HG03520 (cell line): ENCODE results near the gene PSEN1.

Experiments
- ATAC-seq: cut with Tn5 transposase; IDR thresholded peaks from one replicate; pipeline ENCODE4 v1.9.1; 2021; ENCODE audit warnings: mild to moderate bottlenecking, moderate library complexity; ENCODE audit not compliant: unreplicated experiment

PSEN1 gene

DNA sequence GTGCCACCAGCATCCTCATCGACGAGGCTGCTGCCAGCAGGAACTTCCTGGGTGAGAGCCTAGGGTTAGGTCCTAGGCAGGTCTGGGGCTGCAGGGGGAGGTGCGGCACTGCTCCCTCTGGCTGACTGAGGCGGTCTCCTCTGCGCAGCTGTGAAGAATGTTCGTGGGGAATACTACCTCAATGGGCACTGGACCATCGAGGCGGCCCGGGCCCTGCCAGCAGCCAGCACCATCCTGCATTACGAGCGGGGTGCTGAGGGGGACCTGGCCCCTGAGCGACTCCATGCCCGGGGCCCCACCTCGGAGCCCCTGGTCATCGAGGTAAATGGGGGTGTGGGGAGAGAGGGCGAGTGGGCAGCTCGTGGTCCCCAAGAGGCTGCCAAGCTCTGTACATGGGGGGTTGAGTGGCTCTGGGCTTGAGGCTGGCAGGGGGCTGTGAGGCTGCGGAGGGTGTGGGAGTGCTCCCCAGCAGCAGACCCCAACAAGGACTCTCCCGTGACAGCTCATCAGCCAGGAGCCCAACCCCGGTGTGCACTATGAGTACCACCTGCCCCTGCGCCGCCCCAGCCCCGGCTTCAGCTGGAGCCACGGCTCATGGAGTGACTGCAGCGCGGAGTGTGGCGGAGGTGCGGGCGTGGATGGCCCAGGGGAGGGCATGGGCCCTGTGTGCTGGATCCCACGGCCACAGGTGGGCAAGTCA lies 115.4 kb downstream of the PSEN1 start:
- ATAC-seq: no peak

DNA sequence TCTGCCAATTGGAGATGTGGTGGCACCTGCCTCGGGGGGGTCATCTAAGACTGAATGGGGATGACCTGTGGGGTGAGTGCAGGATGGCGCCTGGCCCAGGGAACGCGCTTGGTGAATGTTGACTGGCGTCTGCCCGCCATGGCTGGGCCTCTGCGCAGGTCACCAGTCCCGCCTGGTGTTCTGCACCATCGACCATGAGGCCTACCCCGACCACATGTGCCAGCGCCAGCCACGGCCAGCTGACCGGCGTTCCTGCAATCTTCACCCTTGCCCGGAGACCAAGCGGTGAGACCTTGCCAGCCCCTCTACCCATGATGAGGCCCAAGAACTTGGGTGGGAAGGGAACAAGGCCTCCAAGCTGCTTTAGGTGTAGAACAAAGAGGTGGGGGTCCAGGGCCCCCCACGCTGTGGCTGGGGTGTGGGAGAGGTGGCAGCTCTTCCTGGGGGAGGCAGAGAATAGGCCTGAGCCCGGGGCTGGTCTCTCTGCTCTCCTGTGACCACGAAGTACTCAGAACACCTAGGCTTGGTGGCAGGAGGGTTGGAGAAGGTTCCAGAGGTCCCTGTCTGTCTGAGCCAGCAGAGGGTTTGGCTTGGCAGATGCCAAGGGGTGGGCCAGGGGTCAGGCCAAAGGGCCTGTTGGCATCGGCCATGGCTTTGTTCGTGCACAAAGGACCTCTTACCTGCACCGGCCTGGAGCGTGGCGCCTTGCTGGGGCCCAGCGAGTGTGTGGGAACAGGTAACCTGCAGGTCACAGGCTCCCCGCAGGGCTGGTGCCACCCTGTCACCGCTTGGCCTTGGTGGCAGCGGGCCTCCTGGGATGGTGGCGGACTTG lies 116.4 kb downstream of the PSEN1 start:
- ATAC-seq: no peak

DNA sequence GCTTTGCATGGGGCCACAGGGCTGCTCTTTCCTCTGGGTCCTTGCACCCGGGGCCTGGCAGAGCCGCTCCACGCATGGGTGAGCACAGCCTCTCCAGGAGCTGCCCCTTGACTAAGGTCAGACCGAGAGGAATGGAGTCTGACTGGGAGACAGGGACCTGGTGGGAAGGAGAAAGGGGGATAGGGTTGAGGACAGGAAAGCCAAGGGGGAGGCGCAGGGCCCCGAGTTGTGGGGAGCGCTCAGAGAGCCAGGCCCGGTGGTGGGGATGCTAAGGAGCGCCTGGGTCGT lies 117.0 kb downstream of the PSEN1 start:
- no peak for ATAC-seq

DNA sequence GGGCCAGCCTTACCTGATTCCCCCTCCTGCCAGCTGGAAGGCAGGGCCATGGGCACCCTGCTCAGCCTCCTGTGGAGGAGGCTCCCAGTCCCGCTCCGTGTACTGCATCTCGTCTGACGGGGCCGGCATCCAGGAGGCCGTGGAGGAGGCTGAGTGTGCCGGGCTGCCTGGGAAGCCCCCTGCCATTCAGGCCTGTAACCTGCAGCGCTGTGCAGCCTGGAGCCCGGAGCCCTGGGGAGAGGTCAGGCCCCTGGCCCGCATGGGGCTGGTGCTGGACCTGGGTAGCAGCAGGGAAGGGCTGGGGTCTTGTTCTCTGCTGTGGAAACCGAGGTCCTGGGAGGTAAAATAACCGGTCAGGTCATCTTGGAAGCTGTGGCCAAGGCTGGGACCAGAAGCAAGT lies 117.4 kb downstream of the PSEN1 start:
- no peak for ATAC-seq

DNA sequence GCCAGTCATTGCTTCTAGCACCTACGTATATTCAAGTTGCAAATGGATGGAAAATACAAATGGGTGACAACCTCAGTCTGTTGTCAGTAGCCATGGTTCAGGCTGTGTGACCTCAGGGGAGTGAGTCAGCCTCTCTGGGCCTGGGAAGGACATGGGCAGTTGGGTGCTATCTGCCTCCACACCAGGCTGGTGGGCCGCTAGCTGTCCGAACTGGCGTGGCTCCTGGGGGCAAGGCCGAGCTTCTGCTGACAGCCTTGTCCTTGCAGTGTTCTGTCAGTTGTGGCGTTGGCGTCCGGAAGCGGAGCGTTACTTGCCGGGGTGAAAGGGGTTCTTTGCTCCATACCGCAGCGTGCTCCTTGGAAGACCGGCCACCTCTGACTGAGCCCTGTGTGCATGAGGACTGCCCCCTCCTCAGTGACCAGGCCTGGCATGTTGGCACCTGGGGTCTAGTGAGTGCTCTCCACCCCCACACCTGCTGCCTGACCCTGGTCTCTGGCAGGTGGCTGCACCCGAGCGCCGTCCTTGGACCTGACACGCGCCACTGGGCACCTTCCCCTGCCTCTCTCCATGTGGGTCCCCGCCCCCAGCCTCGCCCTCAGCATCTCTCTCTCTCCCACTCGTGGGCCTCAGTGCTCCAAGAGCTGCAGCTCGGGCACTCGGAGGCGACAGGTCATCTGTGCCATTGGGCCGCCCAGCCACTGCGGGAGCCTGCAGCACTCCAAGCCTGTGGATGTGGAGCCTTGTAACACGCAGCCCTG lies 118.1 kb downstream of the PSEN1 start:
- ATAC-seq: no peak

DNA sequence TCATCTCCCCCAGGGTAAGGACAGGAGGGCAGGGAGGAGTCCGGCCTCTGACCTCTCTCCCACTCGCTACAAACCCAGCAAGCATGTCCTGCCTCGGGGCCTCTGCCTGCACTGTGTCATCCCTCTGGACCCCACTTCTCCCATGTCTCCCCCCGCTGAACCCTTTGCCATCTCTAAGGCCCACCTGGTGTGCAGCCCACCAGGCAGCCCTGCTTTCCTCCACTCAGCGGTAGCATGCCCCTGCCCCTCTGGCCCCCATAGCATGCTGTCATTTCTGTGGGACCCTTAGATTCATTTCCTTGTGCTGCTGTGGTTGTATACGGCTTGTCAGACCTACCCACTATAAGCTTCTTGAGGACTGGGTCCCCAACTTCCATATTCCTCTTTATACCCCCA lies 118.7 kb downstream of the PSEN1 start:
- ATAC-seq: no peak

DNA sequence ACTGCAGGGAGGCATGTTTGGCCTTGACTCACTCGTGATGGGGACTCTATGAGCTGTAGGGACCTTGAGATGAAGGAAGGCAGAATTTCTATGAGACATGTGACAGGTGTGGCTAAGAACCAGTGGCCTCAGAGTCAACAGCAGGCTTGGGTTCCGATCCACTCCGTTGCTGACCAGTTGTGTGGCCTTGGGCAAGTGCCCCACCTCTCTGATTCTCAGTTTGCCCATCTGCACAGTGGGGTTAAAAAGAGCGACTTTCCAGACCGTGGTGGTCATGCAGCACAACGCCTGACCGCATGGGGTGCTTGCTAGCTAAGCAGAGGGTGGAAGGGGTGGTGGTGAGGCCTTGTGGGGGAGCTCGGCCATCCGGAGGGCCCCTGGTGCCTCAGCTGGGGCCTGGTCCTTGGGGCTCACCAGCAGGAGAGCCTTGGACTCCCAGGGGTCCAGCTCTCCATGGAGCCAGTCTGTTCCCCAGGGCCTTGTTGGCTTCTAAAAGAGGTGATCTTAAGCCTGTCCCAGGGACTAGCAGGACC lies 119.5 kb downstream of the PSEN1 start:
- ATAC-seq: no peak

DNA sequence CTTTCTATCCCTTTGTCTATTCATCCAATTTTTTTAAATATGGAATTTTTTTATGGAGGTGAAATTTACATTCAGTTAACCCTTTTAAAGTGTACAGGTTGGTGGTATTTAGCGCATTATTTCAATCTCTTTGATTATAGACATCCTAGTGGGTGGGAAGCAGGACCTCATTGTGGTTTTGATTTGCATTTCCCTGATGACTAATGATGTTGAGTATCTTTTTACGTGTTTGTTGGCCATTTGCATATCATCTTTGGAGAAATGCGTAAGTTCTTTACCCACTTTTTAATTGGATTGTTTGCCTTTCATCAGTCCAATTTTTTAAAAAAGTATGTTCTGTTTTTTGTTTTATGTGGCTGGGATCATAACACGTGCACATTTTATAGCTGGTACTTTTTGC lies 121.8 kb downstream of the PSEN1 start:
- ATAC-seq: no peak

DNA sequence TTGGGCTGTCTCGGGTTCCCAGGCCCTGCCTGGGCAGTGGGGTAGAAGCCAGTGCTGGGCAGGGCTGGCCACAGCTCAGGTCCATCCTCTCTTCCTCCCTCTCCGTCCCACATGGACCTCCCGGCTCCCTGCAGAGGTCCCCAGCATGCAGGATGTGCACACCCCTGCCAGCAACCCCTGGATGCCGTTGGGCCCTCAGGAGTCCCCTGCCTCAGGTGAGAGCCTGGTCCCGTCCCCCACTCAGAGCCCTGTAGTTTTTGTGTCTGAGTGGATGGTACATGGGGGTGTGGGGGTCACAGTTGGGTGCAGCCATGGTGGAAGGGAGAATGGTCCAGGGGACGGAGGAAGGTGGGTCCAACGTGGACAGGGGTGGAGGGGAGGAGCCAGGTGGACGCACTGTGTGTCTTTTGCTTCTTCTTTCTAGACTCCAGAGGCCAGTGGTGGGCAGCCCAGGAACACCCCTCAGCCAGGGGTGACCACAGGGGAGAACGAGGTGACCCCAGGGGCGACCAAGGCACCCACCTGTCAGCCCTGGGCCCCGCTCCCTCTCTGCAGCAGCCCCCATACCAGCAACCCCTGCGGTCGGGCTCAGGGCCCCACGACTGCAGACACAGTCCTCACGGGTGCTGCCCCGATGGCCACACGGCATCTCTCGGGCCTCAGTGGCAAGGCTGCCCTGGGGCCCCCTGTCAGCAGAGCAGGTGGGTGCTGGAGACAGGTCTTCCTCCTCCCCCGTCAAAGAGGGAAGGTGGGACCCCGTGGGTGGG lies 122.7 kb downstream of the PSEN1 start:
- no peak for ATAC-seq

DNA sequence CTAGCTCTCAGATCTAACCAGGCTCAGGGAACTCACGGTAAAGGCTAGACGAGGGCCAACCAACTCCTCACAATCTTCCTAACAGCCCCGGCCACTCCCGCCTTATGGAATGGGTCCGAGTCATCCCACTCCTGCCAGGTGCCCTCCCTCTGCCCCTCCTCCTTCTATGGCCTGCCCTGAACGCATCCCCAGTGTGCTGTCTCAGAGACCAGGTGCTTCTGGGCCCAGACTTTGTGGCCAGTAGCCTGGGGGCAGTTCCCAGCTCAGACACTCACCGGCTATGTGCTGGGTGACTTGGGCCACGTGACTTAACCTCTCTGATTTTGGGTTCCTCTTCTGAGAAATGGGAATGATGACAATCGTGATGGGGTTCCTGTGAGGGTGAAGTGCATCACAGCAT lies 123.5 kb downstream of the PSEN1 start:
- ATAC-seq: no peak

DNA sequence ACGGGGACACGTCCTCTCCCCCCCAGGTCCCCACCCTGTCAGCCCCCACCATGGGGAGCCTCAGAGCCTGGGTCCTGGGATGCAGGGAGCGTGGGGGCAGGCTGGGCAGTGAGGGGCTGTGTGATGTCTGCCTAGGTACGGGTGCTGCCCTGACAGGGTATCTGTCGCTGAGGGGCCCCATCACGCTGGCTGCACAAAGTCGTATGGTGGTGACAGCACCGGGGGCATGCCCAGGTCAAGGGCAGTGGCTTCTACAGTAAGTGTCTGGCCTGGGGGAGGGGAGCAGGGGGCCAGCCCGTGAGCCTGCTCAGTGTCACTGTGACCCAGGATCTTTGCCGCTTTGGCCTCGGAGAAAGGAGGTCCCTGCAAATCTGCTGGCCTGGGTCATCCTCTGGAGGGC lies 124.3 kb downstream of the PSEN1 start:
- no peak for ATAC-seq

DNA sequence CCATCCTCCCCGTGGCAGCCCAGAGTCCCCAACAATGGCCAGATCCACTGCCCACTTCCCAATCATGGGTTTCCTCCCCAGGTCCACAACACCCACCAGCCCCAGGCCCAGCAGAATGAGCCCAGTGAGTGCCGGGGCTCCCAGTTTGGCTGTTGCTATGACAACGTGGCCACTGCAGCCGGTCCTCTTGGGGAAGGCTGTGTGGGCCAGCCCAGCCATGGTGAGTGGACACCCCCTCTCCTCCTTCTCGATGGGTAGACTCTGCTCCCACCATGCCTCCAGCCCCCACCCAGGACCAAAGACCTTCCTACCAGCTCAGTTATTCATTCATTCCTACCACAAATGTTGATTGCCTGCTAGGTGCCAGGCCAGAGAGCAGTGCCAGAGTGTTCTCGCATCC lies 124.8 kb downstream of the PSEN1 start:
- no peak for ATAC-seq

DNA sequence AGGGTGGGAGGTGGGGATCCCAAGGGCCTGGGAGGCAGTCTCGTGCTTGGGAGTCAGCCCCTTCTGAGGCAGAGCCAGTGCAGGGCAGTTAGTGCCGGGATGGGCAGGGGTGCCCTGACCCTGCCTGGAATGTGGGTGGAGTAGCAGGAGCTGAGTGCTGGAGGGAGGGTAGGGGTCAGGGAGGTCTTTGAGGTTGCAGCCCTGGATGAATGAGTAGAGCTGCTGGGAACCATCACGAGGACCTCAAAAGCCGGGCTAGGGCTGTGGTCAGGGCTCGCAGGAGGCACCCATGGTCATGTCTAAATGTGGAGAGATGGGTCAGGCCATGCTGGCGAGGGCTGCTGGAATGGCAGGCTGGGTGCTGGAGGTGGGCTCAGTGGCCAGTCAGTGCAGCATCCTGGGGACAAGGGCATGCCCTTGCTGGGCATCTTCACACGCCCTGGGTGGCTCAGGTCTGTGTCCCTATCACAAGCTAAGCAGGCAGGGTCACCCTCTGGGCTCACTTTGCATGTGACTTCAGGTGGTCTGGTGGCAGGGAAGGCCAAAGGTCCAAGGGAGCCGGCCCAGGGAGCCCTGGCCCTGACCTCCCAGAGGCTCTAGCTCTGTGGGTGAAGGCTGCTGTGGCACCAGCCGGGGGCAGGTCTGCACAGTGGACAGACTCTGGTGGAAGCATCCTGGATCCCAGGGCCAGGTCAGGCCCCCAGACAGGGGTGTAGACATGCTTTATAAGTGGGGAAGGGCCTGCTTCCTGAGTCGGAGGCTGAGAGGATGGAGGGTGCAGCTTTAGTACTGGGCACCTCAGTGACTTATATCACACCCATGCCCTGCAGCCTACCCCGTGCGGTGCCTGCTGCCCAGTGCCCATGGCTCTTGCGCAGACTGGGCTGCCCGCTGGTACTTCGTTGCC lies 125.5 kb downstream of the PSEN1 start:
- no peak for ATAC-seq

DNA sequence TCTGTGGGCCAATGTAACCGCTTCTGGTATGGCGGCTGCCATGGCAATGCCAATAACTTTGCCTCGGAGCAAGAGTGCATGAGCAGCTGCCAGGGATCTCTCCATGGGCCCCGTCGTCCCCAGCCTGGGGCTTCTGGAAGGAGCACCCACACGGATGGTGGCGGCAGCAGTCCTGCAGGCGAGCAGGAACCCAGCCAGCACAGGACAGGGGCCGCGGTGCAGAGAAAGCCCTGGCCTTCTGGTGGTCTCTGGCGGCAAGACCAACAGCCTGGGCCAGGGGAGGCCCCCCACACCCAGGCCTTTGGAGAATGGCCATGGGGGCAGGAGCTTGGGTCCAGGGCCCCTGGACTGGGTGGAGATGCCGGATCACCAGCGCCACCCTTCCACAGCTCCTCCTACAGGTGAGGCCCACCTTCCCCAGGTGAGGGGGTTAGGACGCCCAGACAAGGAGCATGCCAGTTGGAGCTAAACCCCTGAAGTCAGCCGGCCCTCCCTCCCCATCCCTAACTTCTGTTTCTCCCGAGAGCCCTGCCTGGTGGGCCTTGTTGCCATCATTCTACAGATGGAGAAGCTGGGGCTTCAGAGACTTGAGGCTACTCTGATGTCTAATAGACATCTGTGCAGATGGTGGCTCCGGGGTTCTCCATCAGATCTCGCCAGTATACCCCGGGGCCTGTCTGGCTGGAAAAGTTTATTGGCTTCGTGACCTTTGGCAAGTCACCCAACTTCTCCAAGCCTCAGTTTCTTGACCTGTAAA lies 126.3 kb downstream of the PSEN1 start:
- no peak for ATAC-seq

DNA sequence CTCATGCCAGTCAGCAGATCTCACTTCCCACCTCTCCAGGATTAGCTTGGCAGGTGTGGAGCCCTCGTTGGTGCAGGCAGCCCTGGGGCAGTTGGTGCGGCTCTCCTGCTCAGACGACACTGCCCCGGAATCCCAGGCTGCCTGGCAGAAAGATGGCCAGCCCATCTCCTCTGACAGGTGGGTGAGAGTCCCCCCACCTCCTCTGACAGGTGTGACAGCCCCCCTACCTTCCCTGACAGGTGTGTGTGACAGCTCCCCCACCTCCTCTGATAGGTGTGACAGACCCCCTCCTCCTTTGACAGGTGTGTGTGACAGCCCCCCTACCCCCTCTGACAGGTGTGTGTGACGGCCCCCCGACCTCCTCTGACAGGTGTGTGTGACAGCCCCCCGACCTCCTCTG lies 127.3 kb downstream of the PSEN1 start:
- ATAC-seq: no peak

DNA sequence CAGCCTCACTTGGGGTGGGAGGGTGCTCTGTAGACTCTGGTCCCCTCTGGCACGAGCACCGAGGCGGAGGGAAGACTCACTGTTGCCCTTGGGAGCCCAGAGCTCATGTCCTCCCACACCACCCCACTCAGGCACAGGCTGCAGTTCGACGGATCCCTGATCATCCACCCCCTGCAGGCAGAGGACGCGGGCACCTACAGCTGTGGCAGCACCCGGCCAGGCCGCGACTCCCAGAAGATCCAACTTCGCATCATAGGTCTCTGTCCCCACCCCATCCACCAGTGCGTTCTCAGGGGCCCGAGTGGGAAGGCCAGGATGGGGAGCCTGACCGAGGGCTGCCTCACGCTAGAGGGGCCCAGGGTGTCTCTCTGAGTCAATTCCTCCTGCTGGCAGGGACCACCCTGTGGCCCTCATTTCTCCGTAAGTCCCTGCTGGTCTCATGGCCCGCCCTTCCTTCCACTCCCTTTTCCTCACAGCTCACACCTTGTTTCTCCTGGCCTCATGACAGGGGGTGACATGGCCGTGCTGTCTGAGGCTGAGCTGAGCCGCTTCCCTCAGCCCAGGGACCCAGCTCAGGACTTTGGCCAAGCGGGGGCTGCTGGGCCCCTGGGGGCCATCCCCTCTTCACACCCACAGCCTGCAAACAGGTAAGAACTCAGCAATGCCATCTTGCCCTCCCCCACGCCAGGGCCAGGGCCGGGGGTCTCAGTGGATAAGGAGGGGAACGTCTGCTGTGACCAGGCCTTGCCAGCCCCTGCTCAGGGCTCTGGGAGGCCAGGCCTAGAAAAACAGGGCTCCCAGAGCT lies 128.0 kb downstream of the PSEN1 start:
- no peak for ATAC-seq

DNA sequence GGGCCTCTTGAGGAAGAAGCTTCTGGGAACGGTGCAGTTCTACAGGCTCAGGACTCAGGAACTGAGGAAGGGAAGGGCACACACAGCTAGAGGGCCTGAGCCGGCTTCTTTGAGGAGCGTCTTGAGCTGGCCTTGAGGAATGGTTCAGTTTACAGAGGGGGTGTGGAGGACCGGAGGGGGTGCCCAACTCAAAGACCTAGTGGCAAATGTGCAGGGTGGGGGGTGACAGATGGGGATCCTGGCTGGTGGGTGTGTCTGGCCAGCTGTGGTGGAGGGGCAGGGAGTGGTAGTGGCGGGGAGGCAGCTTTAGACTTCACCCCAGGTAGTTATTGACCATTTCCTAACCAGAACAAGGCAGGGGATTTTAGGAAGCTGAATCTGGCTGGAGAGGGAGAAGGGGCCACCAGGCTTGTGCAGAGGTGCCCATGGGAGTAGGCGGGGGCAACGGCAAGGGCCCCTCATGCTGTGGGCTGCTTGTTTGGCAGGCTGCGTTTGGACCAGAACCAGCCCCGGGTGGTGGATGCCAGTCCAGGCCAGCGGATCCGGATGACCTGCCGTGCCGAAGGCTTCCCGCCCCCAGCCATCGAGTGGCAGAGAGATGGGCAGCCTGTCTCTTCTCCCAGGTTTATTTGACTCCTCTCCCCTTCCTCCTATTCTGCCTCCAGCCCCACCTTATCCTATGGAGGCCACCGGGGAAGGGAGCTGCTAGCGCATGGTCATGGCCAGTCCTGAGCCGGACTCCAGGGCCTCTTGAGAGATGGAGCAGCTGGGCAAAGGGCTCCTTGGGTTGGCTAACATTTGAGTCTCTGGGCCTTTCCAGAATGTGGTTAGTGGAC lies 128.8 kb downstream of the PSEN1 start:
- no peak for ATAC-seq

DNA sequence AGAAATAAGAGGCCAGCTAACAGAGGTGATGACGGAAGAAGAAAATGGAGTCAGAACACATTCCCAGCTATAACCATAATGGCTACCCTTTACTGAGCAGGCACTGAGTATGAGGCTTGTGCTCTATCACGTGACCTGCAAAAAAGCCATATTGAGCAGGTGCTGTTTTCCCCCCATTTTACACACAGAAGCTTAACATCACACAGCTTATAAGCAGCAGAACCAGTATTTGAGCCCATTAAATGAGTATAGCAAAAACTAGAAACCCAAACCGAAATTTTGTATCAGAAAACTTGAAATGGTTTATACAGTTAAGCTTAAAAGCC lies 129.4 kb downstream of the PSEN1 start:
- ATAC-seq: no peak
